HG02623 (cell line): ENCODE data around the gene ACTR3.

Source experiments
- ATAC-seq: cut with Tn5 transposase; IDR thresholded peaks from one replicate; pipeline ENCODE4 v1.9.1; 2021; ENCODE audit warnings: moderate library complexity; ENCODE audit not compliant: unreplicated experiment

The ACTR3 gene

GRCh38 chr2:113875135-113875534 is 14.8 kb upstream of the ACTR3 start:
- ATAC-seq, result no peak

- no peak for ATAC-seq
These were observed 13.1 kb upstream of the ACTR3 start for GRCh38 chr2:113876503-113877387.

- no peak for ATAC-seq
These were observed 11.9 kb upstream of the ACTR3 start for GRCh38 chr2:113877711-113878598.

GRCh38 chr2:113878743-113879142 is 11.1 kb upstream of the ACTR3 start:
- no peak for ATAC-seq

GRCh38 chr2:113879457-113879856 is 10.4 kb upstream of the ACTR3 start:
- ATAC-seq, result no peak

- ATAC-seq, result peak; percentile 71
These were observed 3.3 kb upstream of the ACTR3 start for GRCh38 chr2:113886479-113887008.

- no peak for ATAC-seq
These were observed 2.7 kb upstream of the ACTR3 start for GRCh38 chr2:113887009-113887792.

- ATAC-seq, result no peak
These were observed 1.0 kb upstream of the ACTR3 start for GRCh38 chr2:113888641-113889470.

GRCh38 chr2:113890253-113891235 is 655 bp downstream of the ACTR3 start:
- ATAC-seq, result peak; percentile 16

GRCh38 chr2:113891265-113891959 is 1.5 kb downstream of the ACTR3 start:
- ATAC-seq, result no peak

GRCh38 chr2:113892004-113892710 is 2.3 kb downstream of the ACTR3 start:
- no peak for ATAC-seq

GRCh38 chr2:113894156-113894743 is 4.4 kb downstream of the ACTR3 start:
- ATAC-seq, result no peak

GRCh38 chr2:113895301-113895700 is 5.4 kb downstream of the ACTR3 start:
- ATAC-seq, result no peak

- no peak for ATAC-seq
These were observed 6.1 kb downstream of the ACTR3 start for GRCh38 chr2:113895819-113896563.

GRCh38 chr2:113896791-113897190 is 6.9 kb downstream of the ACTR3 start:
- ATAC-seq, result no peak

GRCh38 chr2:113898081-113898480 is 8.2 kb downstream of the ACTR3 start:
- no peak for ATAC-seq
